Liver (tissue), 9 donors: ENCODE measurements around the gene SH3TC2. TPM values are rescaled to one million over a fixed set of nuclear protein-coding genes. Genes with fewer than 3 reads are reported as not detected.

Experiments used
- DNase-seq: peaks from one replicate; pipeline ENCODE4 v3.0.0-alpha.2; 2017; ENCODE audit warnings: low spot score
- H3K27ac ChIP-seq, 2 donors: one replicate each; pipeline ENCODE4 v1.7.0; 2013; ENCODE audit warnings: inconsistent platforms in 2 of 2, low read length in 2 of 2, control low read depth in 1 of 2, low read depth in 1 of 2, mild to moderate bottlenecking in 1 of 2
- H3K27me3 ChIP-seq, 4 donors: one replicate each; pipeline versions ENCODE4 v1.6.1 to v1.7.0; 2013; ENCODE audit warnings: low read length in 3 of 4, inconsistent platforms in 1 of 4, mild to moderate bottlenecking in 1 of 4, moderate library complexity in 1 of 4; ENCODE audit not compliant: control insufficient read depth in 4 of 4, insufficient read depth in 4 of 4
- H3K36me3 ChIP-seq, 4 donors: one replicate each; pipeline versions ENCODE4 v1.6.1 to v1.7.0; 2013; ENCODE audit warnings: low read length in 3 of 4, mild to moderate bottlenecking in 3 of 4, low read depth in 1 of 4, moderate library complexity in 1 of 4; ENCODE audit not compliant: control insufficient read depth in 4 of 4, insufficient read depth in 3 of 4
- H3K4me1 ChIP-seq, 4 donors: one replicate each; pipeline versions ENCODE4 v1.6.1 to v1.7.0; 2013; ENCODE audit warnings: low read length in 3 of 4, mild to moderate bottlenecking in 3 of 4, moderate library complexity in 1 of 4; ENCODE audit not compliant: control insufficient read depth in 4 of 4, insufficient read depth in 4 of 4
- H3K4me3 ChIP-seq, 3 donors: one replicate each; pipeline versions ENCODE4 v1.6.1 to v1.7.0; 2013; ENCODE audit warnings: low read length in 3 of 3, control low read depth in 1 of 3, low read depth in 1 of 3, mild to moderate bottlenecking in 1 of 3
- H3K9ac ChIP-seq, 2 donors: one replicate each; pipeline ENCODE4 v1.7.0; 2013; ENCODE audit warnings: low read length in 2 of 2, mild to moderate bottlenecking in 2 of 2, moderate library complexity in 2 of 2, control low read depth in 1 of 2, low read depth in 1 of 2
- H3K9me3 ChIP-seq, 4 donors: one replicate each; pipeline versions ENCODE4 v1.6.1 to v1.7.0; 2013; ENCODE audit warnings: low read length in 3 of 4; ENCODE audit not compliant: control insufficient read depth in 4 of 4
- ATF3 ChIP-seq: IDR thresholded peaks from 2 replicates; pipeline ENCODE4 v1.6.1; 2016; ENCODE audit warnings: antibody characterized with exemption
- FOXA2 ChIP-seq: IDR thresholded peaks from 2 replicates; pipeline ENCODE4 v1.6.1; 2016; ENCODE audit warnings: antibody characterized with exemption
- HNF4A ChIP-seq, 2 donors: conservative IDR thresholded peaks; 2 replicates each; pipeline ENCODE4 v1.6.1; 2016; ENCODE audit warnings: antibody characterized with exemption in 2 of 2, mild to moderate bottlenecking in 2 of 2
- HNF4G ChIP-seq: IDR thresholded peaks from 2 replicates; pipeline ENCODE4 v1.6.1; 2016; ENCODE audit warnings: antibody characterized with exemption
- RAD21 ChIP-seq, 2 donors: IDR thresholded peaks; 2 replicates each; pipeline ENCODE4 v1.6.1; 2016; ENCODE audit warnings: antibody characterized with exemption in 2 of 2, mild to moderate bottlenecking in 2 of 2
- RXRA ChIP-seq, 2 donors: IDR thresholded peaks; 2 replicates each; pipeline ENCODE4 v1.6.1; 2017 to 2018; ENCODE audit warnings: antibody characterized with exemption in 2 of 2, mild to moderate bottlenecking in 1 of 2
- whole genome bisulfite sequencing: extraction: QIAGEN DNeasy Blood & Tissue Kit; methylation state at CpG from one replicate; pipeline ENCODE4 v1.1.7; 2013; 5-methylcytosine and 5-hydroxymethylcytosine counted together
- polyA plus RNA-seq, 2 donors: library from polyadenylated mRNA; stranded (reverse) in 1 of 2; unstranded in 1 of 2; fragments of 200-250 nt in 1 of 2; fragments of >200 nt in 1 of 2; fragmentation: Nextera tagmentation in 1 of 2; extraction: Ambion mirVana in 1 of 2; gene quantifications; one replicate each; pipeline versions ENCODE4 v1.2.1 to v1.2.3, GENCODE V29; 2013 to 2015
- total RNA-seq, 2 donors: library from RNA; depleted of rRNA; stranded (reverse); fragments of >200 nt; gene quantifications; one replicate each; pipeline ENCODE4 v1.2.3, GENCODE V29; 2014
- TF ChIP-seq, protein P1 (sequence below): fragments of 150-350 bp; IDR thresholded peaks from 2 replicates; pipeline ENCODE4 v1.5.1; 2017; ENCODE audit warnings: improper control_type of control experiment, low read depth, low read length; ENCODE audit not compliant: missing input control
- donor health status: healthy.
- donor health status: healthy.
- donor health status: healthy.
- donor health status: healthy.
- donor health status: healthy.

Gene SH3TC2
- total and polyA plus RNA-seq, 4 donors = 0.31 to 6.2 (median 0.57) TPM

GRCh38 chr5:148961261-148962199, 101.3 kb downstream of the SH3TC2 start (continued):
- TF ChIP-seq HNF4A (conservative IDR thresholded peaks at IDR 0.05) = peak; percentile 73 to 81
- no peak for TF ChIP-seq ATF3
- no peak for TF ChIP-seq HNF4G
- peak; percentile 88 to 94 for TF ChIP-seq RXRA (IDR thresholded peaks at IDR 0.05)

GRCh38 chr5:148960070-148960769, 102.6 kb downstream of the SH3TC2 start:
- no peak for DNase-seq
- Histone ChIP-seq H3K27me3 (no peaks in the 10 kb centered on the region), H3K4me1 (peaks cover 0 to 10% (median 6%) of the 10 kb centered on the region in 4 donors), H3K9me3 (no peaks in the 10 kb centered on the region), H3K9ac (no peak overlapping the region), H3K27ac (no peak overlapping the region), H3K36me3 (no peaks in the 10 kb centered on the region), H3K4me3 (no peak overlapping the region)
- TF ChIP-seq ATF3 = no peak
- 96% methylated on average over 6 of the region's 6 CpGs for WGBS

DNA sequence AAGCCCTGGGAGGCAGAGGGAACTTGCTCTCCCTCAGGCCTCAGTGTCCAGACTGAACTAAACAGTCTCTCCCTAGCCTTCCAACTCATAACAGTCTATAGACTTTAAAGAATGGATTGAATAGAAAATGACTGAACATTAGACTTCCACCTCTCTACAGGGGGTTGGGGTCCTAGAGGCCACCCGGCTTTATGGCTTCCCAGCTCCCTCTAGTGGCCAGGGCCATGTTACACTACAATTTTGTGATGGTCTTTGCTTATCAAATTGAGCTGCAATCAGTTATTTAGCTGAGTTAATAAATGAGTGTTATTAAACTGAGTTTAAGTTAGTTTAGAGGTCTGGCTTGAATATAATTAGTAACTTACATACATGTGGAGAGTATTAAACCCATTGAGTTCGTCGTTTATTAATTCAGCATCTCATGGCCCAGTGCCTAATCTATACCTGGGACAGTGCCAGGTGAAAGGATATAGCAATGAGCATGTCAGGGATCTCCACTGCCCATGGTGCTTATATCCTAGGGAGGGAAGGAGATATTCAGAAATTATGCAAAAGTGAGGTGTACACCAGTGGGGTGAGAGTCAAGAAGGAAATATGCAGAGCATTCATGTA, 105.2 kb downstream of the SH3TC2 start:
- 21% methylated on average over 3 of the region's 3 CpGs for WGBS
- peak; percentile 21 for TF ChIP-seq FOXA2
- TF ChIP-seq, protein P1, sequence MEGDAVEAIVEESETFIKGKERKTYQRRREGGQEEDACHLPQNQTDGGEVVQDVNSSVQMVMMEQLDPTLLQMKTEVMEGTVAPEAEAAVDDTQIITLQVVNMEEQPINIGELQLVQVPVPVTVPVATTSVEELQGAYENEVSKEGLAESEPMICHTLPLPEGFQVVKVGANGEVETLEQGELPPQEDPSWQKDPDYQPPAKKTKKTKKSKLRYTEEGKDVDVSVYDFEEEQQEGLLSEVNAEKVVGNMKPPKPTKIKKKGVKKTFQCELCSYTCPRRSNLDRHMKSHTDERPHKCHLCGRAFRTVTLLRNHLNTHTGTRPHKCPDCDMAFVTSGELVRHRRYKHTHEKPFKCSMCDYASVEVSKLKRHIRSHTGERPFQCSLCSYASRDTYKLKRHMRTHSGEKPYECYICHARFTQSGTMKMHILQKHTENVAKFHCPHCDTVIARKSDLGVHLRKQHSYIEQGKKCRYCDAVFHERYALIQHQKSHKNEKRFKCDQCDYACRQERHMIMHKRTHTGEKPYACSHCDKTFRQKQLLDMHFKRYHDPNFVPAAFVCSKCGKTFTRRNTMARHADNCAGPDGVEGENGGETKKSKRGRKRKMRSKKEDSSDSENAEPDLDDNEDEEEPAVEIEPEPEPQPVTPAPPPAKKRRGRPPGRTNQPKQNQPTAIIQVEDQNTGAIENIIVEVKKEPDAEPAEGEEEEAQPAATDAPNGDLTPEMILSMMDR = peak; percentile 63
- no peak for TF ChIP-seq ATF3
- TF ChIP-seq RAD21 (IDR thresholded peaks at IDR 0.05) = peak; percentile 86 to 90
- H3K4me1 ChIP-seq = peaks cover 0 to 10% (median 6%) of the 10 kb centered on the region in 4 donors
- H3K27me3 ChIP-seq = no peaks in the 10 kb centered on the region
- no peaks in the 10 kb centered on the region for H3K9me3 ChIP-seq
- H3K27ac ChIP-seq = no peak overlapping the region
- no peak overlapping the region for H3K9ac ChIP-seq
- H3K4me3 ChIP-seq = no peak overlapping the region
- DNase-seq = peak; percentile 55
- no peaks in the 10 kb centered on the region for H3K36me3 ChIP-seq
